Pancreas (tissue), 10 donors: ENCODE measurements around the gene ADAMTSL1. TPM values are rescaled to one million over a fixed set of nuclear protein-coding genes. Genes with fewer than 3 reads are reported as not detected.
A peak's percentile ranks its signal among the peaks of the same experiment; 100 is the strongest.

Experiments used
- ATAC-seq, 4 donors: fragments of 200-7000 bp; cut with Tn5 transposase; one replicate each; pipeline versions ENCODE4 v1.8.0 to v1.9.1; 2020; ENCODE audit warnings: mild to moderate bottlenecking in 4 of 4, moderate library complexity in 4 of 4
- DNase-seq, 6 donors: peaks; one replicate each; pipeline ENCODE4 v3.0.0-alpha.2; 2020
- FAIRE-seq: peaks from 2 replicates; lab custom pipeline; 2012; peaks lifted over from hg19 to GRCh38; lab: Jason Lieb, UNC
- H3K27ac ChIP-seq, 4 donors: fragments of 200-600 bp; sonication (generic); 1 replicate in 3 of 4; 2 replicates in 1 of 4; pipeline versions ENCODE4 v1.5.0 to v1.8.0; 2020
- H3K27me3 ChIP-seq, 4 donors: fragments of 200-600 bp; one replicate each; pipeline ENCODE4 v1.8.0; 2021
- H3K36me3 ChIP-seq, 3 donors: fragments of 200-600 bp; sonication (generic) in 1 of 3; one replicate each; pipeline versions ENCODE4 v1.5.0 to v1.8.0; 2020 to 2021
- H3K4me1 ChIP-seq, 3 donors: fragments of 200-600 bp; one replicate each; pipeline ENCODE4 v1.8.0; 2021
- H3K4me3 ChIP-seq, 4 donors: fragments of 200-600 bp; sonication (generic) in 2 of 4; one replicate each; pipeline versions ENCODE4 v1.5.0 to v1.8.0; 2020 to 2021
- H3K9me3 ChIP-seq, 4 donors: fragments of 200-600 bp; one replicate each; pipeline ENCODE4 v1.8.0; 2021
- CTCF ChIP-seq, 4 donors: fragments of 200-600 bp; sonication (generic) in 3 of 4; IDR thresholded peaks; one replicate each; pipeline versions ENCODE4 v1.5.0 to v1.8.0; 2021; ENCODE audit warnings: antibody characterized with exemption in 4 of 4
- WGBS, 2 donors: extraction: QIAGEN DNeasy Blood & Tissue Kit; methylation state at CpG; one replicate each; pipeline ENCODE4 v1.1.7; 2013; 5-methylcytosine and 5-hydroxymethylcytosine counted together
- intact Hi-C, 3 donors: fragments of 100-400 bp; cut with DNase I; formaldehyde crosslinking; loops; one replicate each; pipeline versions ENCODE4 v1.11.1 to v1.14.2; 2022
- polyA plus RNA-seq, 2 donors: library from polyadenylated mRNA; stranded (reverse); fragments of 200-250 nt; gene quantifications; one replicate each; pipeline ENCODE4 v1.2.3, GENCODE V29; 2013
- total RNA-seq, 6 donors: library from RNA; stranded (reverse); fragmentation: NEBNext Ultra II Directional in 4 of 6; extraction: Animal tissue kit (Norgen Biotek cat#: 25700) in 4 of 6; gene quantifications; one replicate each; pipeline versions ENCODE4 v1.2.1 to v1.2.4, GENCODE V29; 2021 to 2023
- donor health status: healthy with polysubstance abuse.
- donor health status: DM: no; HTN: no; CAD: no; lungs with moderate emphysema.
- donor health status: DM: no; HTN: no; CAD: no.
- donor health status: control.
- donor health status: control.
- donor health status: Bipolar disorder and iron deficiency.
- donor health status: DM: yes; HTN: yes; CAD: no.
- donor health status: DM: no; HTN: no; CAD: no.
- donor health status: DM: no; HTN: no; CAD: no.
- donor health status: DM: yes; HTN: yes; CAD: no.

Gene ADAMTSL1
- total and polyA plus RNA-seq, 8 donors: 0.24 to 2.1 (median 0.67) TPM

- intact Hi-C loops: loop anchor here in 1 of 3 donors (10.0 kb wide), 1 partner anchor 567 kb away; no protein-coding TSS in a partner anchor
- Histone ChIP-seq H3K27ac (no peak overlapping the region), H3K27me3 (no peaks in the 10 kb centered on the region), H3K9me3 (no peaks in the 10 kb centered on the region), H3K36me3 (no peaks in the 10 kb centered on the region), H3K4me3 (no peak overlapping the region), H3K4me1 (no peaks in the 10 kb centered on the region)
- no peak for TF ChIP-seq CTCF (IDR thresholded peaks at IDR 0.05)
- ATAC-seq (no peak), FAIRE-seq (no peak), DNase-seq (no peak)
- WGBS, 2 donors: 68 to 77% methylated on average over 3 of the region's 3 CpGs
Observed at GRCh38 chr9:18821788-18822187, 347.8 kb downstream of the ADAMTSL1 start.

GRCh38 chr9:18822850-18823249 is 348.9 kb downstream of the ADAMTSL1 start:
- no peaks in the 10 kb centered on the region for H3K9me3 ChIP-seq
- 59 to 67% methylated on average over 5 of the region's 5 CpGs for WGBS, 2 donors
- no peak for TF ChIP-seq CTCF (IDR thresholded peaks at IDR 0.05)
- no peak for ATAC-seq
- no peaks in the 10 kb centered on the region for H3K36me3 ChIP-seq
- intact Hi-C loops: loop anchor here in 1 of 3 donors (10.0 kb wide), 1 partner anchor 568 kb away; no protein-coding TSS in a partner anchor
- no peak for DNase-seq
- no peaks in the 10 kb centered on the region for H3K27me3 ChIP-seq
- no peak overlapping the region for H3K4me3 ChIP-seq
- H3K4me1 ChIP-seq: no peaks in the 10 kb centered on the region
- FAIRE-seq: no peak
- H3K27ac ChIP-seq: no peak overlapping the region

- FAIRE-seq (no peak), DNase-seq (peak in 3 of 6 donors; percentile 20 to 40 (median 38)), ATAC-seq (peak; percentile 77 to 92 (median 90))
- Histone ChIP-seq H3K9me3 (no peaks in the 10 kb centered on the region), H3K27ac (no peak overlapping the region), H3K4me3 (no peak overlapping the region), H3K27me3 (no peaks in the 10 kb centered on the region), H3K4me1 (no peaks in the 10 kb centered on the region), H3K36me3 (no peaks in the 10 kb centered on the region)
- intact Hi-C loops: loop anchor here in 1 of 3 donors (10.0 kb wide), 1 partner anchor 569 kb away; no protein-coding TSS in a partner anchor
- TF ChIP-seq CTCF (IDR thresholded peaks at IDR 0.05): peak in 2 of 4 donors; percentile 28 to 46
- 21 to 29% methylated on average over 4 of the region's 4 CpGs for WGBS, 2 donors
Observed at GRCh38 chr9:18824095-18824666, 350.2 kb downstream of the ADAMTSL1 start.

GRCh38 chr9:18825656-18826170 is 351.8 kb downstream of the ADAMTSL1 start:
- Histone ChIP-seq H3K4me3 (no peak overlapping the region), H3K9me3 (no peaks in the 10 kb centered on the region), H3K27ac (no peak overlapping the region), H3K27me3 (no peaks in the 10 kb centered on the region), H3K4me1 (no peaks in the 10 kb centered on the region), H3K36me3 (no peaks in the 10 kb centered on the region)
- DNase-seq (no peak), FAIRE-seq (no peak), ATAC-seq (no peak)
- TF ChIP-seq CTCF (IDR thresholded peaks at IDR 0.05): no peak
- intact Hi-C loops: loop anchor here in 1 of 3 donors (10.0 kb wide), 1 partner anchor 571 kb away; no protein-coding TSS in a partner anchor
- 96% methylated on average over 3 of the region's 3 CpGs for WGBS, 2 donors

GRCh38 chr9:18826248-18826647 is 352.3 kb downstream of the ADAMTSL1 start:
- Histone ChIP-seq H3K36me3 (no peaks in the 10 kb centered on the region), H3K4me1 (no peaks in the 10 kb centered on the region), H3K27ac (no peak overlapping the region), H3K9me3 (no peaks in the 10 kb centered on the region), H3K4me3 (no peak overlapping the region), H3K27me3 (no peaks in the 10 kb centered on the region)
- FAIRE-seq (no peak), DNase-seq (no peak), ATAC-seq (no peak)
- intact Hi-C loops: loop anchor here in 1 of 3 donors (10.0 kb wide), 1 partner anchor 571 kb away; no protein-coding TSS in a partner anchor
- 88 to 90% methylated on average over 6 of the region's 6 CpGs for WGBS, 2 donors
- no peak for TF ChIP-seq CTCF (IDR thresholded peaks at IDR 0.05)
